Endometrial microvascular endothelial cells (primary cell): ENCODE measurements around the gene HPCAL1. TPM values are rescaled to one million over a fixed set of nuclear protein-coding genes. Genes with fewer than 3 reads are reported as not detected.

Experiments used
- in situ Hi-C: cut with HindIII; loops from 2 replicates; pipeline ENCODE4 v1.10.0; 2017; ENCODE audit warnings: low sequenced_read_pairs, low pct_unique_long_range_greater_than_20kb; ENCODE audit errors: inconsistent ontology term
- total RNA-seq: library from RNA; depleted of rRNA; stranded (reverse); fragments of >200 nt; gene quantifications from one replicate; pipeline ENCODE4 v1.2.3, GENCODE V29; 2015; ENCODE audit errors: inconsistent ontology term

Gene HPCAL1
- total RNA-seq, 1 donor from 2014 or later, result 183 TPM

DNA sequence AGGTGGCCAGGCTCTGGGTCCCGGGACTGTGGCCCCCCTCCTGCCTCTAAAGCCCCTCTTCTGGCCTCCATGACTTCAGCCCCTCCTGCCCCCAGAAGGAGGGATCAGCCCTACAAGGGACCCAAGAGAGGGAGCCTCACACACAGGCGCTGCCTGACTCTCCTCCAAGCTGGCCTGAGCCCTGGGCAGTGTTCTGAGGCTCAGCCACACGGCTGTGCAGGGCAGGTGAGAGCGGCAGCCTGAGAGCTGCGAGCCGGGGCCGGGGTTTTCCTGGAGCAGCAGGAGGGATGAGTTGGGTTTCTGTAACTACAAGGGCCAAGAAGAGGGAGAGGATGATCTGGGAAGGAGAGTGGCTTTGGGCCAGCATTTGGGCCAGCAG lies 70.1 kb downstream of the HPCAL1 start:
- in situ Hi-C loops, result no loop called here

DNA sequence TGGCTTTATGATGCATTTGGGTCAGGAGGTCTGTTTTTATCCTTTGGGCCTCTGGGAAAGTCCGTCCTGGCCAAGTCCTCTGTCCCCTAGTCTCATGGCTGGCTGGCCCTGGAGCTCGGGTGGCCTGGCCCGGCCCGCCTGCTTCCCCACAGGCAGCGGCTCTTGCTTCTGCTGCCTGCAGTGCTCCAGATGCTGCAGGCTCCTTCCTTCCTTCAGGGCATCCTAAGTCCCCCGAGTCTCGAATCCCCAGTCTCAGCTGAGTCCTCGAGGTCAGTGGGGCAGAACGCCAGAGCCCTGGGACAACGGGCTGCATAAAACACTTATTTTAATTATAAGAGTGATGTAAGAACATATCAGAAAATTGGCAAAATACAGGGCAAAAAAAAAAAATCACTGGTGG lies 71.2 kb downstream of the HPCAL1 start:
- in situ Hi-C loops, result no loop called here

DNA sequence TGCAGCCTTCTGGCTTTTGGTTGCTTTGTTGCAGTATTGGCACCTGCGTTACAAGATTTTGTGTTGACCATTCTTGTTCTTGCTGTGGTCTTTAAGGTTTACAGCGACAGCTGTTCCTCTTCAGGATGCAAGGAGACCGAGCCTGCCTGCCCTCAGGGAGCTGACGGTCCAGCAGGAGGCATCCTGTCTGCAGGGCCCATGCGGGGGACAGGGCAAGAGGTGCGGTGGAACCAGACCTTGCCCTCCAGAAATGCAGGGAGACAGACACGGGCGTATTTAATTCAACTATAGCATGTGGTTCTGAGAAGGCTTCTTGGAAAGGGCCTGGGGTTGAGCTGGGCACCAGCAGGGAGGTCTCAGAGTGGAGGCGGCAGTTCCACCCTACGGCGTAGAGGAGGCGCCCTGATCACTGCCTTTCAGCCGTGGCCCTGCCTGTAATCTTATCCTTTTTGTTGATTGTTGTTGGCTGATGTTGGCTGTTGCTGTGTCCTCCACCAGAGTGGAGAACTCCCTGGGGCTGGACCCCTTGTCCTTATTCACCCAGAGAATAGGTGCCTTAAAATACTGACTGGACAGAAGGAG lies 71.7 kb downstream of the HPCAL1 start:
- in situ Hi-C loops, result no loop called here

DNA sequence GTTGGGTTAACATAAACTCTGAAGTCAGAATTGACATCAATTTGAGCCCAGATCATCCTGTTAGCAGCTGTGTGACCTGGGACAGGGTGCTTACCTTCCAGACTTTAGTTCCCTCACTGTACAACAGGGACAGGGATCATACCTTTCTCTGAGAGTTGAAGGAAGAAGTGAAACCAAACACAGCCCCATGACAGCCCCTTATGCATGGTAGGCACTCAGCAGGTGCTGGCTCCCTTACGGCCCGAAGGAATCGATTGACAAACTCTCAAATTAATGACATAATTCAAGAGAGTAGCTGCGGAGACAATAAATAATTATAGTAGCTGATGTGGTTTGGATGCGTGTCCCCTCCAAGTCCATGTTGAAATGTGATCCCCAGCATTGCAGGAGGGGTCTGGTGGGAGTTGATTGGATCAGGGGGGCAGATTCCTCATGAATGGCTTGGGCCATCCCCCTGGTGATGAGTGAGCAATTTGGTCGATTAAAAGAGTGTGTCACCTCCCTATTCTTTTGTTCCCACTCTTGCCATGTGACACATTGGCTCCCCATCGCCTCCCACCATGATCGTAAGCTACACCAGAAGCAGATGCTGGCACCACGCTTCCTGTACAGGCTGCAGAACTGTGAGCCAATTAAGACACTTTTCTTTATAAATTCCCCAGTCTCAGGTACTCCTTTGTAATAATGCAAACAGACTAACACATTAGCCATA lies 73.0 kb downstream of the HPCAL1 start:
- in situ Hi-C loops, result no loop called here

DNA sequence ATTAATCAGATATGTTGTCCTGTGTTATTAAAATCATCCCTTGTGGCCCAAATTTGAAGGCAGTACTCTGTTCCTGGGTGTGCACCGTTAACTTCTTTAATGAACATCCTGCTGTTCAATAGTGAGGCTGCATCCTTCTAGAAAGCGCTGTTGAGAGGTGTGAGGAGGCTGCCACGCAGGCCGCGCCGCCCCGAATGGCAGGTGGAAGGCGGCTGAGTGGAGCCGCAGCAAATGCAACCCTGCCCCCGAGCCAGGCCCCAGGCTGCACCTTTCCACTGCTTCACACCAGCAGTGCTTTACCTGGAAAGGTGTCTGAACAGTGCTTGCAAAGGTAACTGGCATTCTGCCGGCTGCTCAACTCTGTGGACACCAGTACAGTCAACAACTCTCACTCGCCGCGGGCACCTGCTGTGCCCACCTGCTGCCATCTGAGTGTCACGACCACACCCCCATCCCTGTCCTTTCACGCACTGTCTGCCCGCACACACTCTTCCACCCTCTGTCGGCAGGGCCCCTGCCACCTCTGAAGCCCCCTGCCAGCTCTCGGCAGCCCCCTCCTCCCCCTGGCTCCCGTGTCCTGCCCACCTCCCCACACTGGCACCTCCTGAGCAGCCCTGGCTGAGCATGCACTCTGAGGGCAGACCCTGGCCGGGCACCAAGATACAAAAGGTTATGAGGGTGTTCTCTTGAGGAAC lies 74.5 kb downstream of the HPCAL1 start:
- in situ Hi-C loops, result no loop called here

DNA sequence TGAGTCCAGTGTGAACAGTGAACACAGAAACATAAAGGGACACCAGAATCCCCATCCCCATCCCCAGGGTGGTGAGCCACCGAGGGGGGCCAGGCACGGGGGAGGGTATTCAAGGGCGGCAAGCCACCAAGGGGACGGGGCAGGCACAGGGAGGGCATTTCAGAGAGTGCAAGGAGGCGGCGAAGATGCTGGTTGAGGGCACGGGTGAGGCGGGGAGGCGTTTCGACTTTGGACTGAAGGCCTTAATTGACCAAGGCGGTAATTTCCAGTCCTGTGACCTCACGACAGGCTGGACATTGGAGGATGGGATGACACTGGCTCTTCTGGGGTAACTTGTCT lies 75.0 kb downstream of the HPCAL1 start:
- in situ Hi-C loops, result no loop called here

DNA sequence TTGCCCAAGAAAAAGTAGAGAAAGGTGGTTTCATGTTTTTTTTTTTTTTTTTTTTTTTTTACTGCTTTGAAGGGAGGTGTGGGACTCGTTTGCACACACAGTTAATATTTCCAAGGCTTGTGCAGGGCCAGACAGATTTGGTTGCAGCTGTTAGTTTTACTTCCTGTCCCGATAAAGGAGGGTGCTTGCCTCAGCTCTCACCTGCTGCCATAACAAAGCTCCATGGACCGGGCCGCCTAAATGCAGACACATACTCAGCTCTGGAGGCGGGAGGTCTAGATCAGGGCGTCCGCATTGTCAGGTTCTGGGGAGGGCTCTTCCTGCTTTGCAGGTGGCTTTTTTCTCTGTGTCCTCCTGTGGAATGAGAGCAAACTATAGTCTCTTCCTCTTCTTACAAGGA lies 75.5 kb downstream of the HPCAL1 start:
- in situ Hi-C loops, result no loop called here

DNA sequence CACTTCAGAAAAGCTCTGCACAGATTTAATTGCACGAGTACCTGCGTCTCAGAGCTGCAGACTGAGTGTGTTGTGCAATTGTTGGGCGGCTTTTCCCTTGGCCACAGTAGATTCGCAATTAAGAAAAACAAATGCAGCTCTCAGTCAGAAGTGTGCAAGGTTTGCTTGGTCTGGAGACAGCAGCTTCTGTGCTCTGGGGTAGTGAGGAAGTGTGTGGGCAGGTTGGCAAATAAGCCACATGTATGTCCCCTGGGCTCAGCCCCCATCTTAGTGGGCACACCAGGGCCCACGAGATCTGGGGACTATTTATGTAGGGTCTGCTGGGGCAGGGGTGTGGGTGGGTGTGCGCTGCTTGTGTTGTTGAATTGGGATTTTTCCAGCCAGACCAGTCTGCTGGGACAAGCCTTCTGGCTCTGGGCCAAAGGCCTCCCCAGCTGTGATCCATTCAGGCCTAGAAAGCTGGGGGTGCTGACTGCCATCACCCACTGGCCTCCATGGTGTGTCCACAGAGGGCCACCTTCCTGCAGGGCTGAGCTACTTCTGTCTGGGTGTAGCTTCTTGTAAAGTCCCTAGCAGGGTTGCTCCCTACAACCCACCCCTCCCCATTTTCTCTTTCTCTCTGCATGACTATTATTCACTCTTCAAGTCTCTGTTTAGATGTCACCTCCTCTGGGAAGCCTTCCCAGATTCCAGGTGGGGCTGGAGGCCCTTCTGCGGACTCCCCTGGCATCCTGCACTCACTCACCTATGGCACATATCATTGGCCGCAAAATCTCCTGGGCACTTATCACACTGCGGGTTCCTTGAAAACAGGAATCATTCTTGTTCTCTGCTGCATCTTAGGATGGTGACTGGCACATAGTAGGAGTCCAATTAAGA lies 77.6 kb downstream of the HPCAL1 start:
- in situ Hi-C loops, result no loop called here

DNA sequence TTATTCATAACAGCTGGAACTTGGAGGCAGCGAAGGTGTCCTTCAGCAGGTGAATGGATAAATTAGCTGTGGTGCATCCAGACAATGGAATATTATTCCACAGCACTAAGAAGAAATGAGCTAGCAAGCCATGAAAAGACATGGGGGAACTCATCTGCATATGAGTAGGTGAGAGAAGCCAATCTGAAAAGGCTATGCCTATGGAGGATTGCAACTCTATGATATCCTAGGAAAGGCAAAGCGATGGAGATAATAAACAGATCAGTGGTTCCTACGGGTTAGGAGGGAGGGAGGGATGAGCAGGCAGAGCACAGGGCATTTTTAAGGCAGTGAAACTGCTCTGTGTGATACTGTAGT lies 79.3 kb downstream of the HPCAL1 start:
- in situ Hi-C loops, result no loop called here

DNA sequence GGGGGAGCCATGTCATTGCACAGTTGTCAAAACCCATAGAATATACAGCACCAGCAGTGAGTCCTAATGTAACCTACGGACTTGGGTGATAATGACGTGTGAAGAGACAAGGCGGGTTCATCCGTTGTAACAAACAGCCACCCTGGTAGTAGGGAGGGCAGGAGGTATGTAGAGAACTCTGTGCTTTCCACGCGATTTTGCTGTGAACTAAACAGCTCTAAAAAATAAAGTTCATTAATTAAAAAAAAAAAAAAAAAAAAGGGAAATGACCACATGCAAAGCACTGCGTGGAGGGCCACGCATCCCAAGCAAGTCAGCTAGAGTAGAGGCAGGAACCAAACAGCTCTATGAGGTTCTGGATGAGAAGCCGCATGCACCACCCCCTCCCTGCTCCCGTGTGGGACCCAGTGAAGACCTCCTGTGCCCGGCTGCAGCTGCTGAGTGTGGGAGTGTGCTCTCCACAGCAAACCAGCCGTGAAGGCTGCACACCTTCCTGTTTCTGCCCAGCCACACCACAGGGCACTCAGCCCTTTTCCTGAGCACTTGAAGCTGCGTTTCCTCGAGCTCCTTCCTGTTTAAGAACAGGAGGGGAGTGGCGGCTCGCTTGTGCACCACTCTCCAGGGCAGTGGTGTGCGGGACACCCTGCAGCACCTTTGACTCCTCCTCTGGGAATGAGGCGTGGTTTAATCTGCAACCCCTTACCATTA lies 79.8 kb downstream of the HPCAL1 start:
- in situ Hi-C loops, result no loop called here

DNA sequence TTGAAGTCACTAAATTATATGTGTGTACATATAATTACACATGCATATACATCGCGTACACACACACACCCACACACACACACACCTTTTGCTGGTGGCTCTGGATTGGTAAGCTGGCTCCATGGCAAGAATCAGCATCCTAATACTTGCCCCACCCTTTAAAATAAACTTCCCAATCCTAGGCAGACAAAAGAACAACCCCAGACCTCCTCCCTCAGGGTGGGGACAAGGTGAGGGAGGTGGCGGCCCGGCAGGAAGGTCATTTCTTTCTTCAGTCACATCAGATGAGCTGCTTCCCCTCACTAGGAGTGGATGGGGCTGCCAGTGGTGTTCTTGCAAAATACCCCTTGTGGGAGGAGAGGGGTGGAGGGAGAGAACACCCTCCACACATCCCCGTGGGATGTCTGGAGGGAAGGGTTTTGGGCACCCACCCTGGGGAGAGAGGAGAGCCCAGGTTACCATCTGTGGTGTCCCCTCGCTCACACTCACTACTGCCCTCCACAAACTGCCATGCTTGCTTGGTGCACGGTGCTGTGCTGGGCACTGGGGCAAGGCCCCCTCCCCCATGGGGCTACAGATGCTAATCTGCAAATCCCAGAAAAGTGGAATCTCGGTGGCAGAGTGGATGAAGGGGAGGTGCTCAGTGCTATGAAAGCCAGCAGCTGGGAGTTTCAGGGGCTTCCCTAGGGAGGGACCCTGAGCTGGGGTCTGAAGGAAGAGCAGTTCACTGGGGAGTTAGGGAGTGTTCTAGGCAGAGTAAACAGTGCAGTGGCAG lies 81.4 kb downstream of the HPCAL1 start:
- in situ Hi-C loops, result no loop called here

DNA sequence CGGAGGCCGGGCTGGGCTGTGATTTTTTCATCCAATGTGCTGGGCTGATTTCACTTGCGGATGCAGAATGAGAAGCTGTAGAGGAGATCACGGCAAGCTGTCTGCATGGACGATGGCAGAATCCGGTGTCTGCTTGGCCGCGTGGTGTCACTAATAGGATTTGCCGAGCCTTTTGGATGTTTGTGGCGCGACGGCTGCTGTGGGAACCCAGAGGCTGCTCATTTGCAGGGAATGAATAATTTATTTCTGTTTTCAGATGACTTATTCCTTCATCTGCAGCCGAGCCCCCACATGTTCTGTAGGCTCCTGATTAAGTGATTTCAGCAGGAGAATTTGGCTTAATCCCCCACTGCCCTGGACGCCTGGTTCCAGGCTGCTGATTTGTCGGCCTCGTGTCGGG lies 82.8 kb downstream of the HPCAL1 start:
- in situ Hi-C loops, result no loop called here

DNA sequence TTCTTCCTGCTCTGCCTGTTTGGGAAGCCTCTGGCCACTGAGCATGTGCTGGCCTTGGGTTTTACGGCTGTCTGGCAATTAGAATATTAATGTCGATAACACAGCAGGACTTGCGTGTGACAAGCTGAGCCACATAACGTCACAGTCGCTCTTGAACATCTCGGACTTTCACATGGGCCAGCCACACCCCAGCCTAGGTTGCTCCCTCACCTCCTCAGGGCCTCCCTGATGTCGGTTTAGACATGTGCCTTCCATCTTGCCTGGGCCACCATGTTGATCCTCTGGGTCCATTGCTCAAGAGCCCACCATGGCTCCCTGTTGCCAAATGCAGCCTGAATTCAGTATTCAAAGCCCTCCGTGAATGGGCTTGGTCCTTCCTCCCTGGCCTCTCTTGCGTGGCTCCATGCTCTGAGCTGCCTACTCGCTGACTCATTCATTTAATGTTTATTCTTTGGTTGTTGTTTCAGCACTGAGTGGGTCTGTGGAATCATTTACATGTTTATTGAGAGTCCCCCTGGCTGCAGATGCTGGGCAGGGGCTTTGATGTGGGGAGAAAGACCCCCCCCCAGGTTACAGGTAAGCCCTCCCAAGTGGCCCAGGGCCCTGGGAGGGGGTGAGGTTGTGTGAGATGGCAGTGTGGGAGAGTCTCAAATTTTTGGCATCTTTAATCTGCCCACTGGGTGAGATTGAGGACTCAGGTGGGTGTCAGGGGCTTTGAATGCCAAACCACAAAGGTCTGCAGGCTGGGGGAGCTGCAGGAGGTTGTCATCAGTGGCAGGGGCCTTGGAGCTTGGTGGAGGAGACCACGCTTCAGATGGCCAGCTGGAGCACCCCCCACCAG lies 83.4 kb downstream of the HPCAL1 start:
- in situ Hi-C loops, result no loop called here

DNA sequence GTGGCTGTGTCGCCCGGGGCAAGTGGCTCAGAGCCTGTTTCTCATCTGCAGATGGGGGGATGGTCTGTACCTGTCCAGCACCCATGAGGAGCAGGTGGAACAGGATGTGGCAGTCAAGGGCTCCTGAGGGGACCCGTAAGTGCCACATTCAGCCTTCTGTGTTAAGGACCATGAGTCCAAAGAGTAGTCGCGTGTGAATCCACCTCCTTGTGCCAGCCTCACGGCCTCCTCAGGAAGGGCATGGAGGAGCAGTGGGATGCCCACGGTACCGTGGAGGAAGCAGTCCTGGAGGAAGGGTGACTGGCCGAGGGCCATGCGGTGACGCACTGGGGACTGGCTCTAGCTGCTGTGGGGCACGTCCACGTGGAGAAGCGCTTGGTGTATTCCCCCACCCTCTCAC lies 84.3 kb downstream of the HPCAL1 start:
- in situ Hi-C loops, result no loop called here

DNA sequence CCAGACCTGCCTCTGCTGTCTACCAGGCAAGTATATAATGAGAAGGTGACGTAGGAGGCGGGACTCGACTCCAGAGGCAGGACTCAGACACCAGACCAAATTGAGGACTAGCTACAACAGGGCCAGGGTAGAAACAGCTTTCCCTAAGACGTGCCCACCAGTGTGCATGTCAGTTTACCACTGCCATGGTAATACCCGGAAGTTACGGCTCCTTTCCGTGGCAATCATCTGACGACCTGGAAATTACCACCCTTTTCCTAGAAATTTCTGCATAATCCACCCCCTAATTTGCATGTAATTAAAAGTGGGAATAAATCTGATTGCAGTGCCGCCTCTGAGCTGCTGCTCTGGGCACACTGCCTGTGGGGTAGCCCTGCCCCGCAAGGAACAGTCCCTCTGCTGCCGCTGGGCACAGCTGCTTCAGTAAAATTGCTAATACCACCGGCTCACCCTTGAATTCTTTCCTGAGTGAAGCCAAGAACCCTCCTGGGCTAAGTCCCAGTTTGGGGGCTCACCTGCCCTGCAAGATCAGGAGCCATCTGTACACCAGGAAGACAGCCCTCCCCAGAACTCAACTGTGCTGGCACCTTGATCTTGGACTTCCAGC lies 86.4 kb downstream of the HPCAL1 start:
- in situ Hi-C loops, result no loop called here

DNA sequence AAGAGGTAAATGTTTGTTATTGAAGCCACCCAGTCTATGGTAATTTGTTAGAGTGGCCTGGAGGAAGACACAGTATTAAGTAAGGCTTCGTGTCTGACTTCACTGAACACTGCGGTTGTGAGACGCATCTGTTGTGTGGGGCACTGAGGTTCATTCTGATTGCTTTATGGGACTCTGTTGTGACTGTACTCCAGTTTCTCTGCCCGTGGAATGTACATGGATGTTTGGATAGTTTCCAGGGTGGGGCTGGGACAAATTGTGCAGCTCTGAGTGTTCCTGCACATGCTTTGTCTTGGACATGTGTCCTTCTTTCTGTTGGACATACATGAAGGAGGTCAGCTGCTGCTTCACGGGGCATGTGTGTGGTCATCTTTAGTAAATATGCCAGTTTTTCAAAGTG lies 86.9 kb downstream of the HPCAL1 start:
- in situ Hi-C loops, result no loop called here

DNA sequence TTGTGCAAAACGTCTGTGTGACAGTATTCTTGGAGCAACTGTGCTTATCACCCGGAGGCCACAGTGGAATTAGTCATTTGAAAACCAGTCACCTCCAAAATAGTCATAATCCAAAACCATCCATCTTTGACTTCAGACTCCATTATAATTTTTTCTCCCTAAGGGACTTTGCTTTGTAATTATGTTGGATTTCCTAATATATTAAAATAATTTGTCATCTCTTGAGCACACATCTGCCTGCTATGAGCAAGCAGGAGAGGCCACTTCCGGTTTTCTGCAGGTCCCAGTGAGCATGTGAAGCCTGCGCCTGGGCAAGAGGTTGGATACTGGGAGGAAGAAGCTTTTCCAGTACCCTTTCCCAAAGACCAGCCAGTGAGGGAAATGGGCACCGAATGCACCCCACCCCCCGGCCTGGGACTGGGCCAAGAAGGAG lies 87.7 kb downstream of the HPCAL1 start:
- in situ Hi-C loops, result no loop called here
